Thyroid gland (tissue), 4 donors: Measurements from ENCODE around the gene ACADVL. TPM values are rescaled to one million over a fixed set of nuclear protein-coding genes. Genes with fewer than 3 reads are reported as not detected.
A peak's percentile ranks its signal among the peaks of the same experiment; 100 is the strongest.

ENCODE experiments used
- DNase-seq, 2 donors: peaks; one replicate each; pipeline ENCODE4 v3.0.0-alpha.2; 2019
- H3K27ac ChIP-seq, 3 donors: fragments of 200-600 bp; sonication (generic); 1 replicate in 2 of 3; 2 replicates in 1 of 3; pipeline ENCODE4 v1.5.1; 2016 to 2019; ENCODE audit warnings: mild to moderate bottlenecking in 1 of 3, moderate library complexity in 1 of 3
- H3K27me3 ChIP-seq: fragments of 200-600 bp; sonication (generic); one replicate; pipeline ENCODE4 v1.5.1; 2019
- H3K36me3 ChIP-seq, 2 donors: fragments of 200-600 bp; sonication (generic); one replicate each; pipeline ENCODE4 v1.5.1; 2016 to 2019
- H3K4me1 ChIP-seq, 2 donors: fragments of 200-600 bp; sonication (generic); one replicate each; pipeline ENCODE4 v1.5.1; 2017 to 2019
- H3K4me3 ChIP-seq, 3 donors: fragments of 200-600 bp; sonication (generic); replicated peaks in 1 of 3; 1 replicate in 2 of 3; 2 replicates in 1 of 3; pipeline ENCODE4 v1.5.1; 2016; ENCODE audit warnings: mild to moderate bottlenecking in 1 of 3
- H3K9me3 ChIP-seq: fragments of 200-600 bp; sonication (generic); one replicate; pipeline ENCODE4 v1.5.1; 2017
- CTCF ChIP-seq, 6 experiments: fragments of 200-600 bp in 3 of 6; fragments of 450-650 bp in 3 of 6; sonication (generic) in 3 of 6; IDR thresholded peaks; one replicate each; pipeline ENCODE4 v1.5.1; 2016 to 2019; ENCODE audit warnings: antibody characterized with exemption in 6 of 6, mild to moderate bottlenecking in 2 of 6, inconsistent platforms in 1 of 6, moderate library complexity in 1 of 6
- POLR2A ChIP-seq, 2 donors: fragments of 450-650 bp; IDR thresholded peaks; one replicate each; pipeline ENCODE4 v1.6.1; 2017; ENCODE audit warnings: antibody characterized with exemption in 2 of 2, mild to moderate bottlenecking in 2 of 2, moderate library complexity in 1 of 2
- WGBS, 2 donors: methylation state at CpG; one replicate each; pipeline ENCODE4 v1.1.5; 2017; 5-methylcytosine and 5-hydroxymethylcytosine counted together
- intact Hi-C: fragments of 100-400 bp; cut with DNase I; formaldehyde crosslinking; loops from one replicate; pipeline ENCODE4 v1.15.1; 2023
- total RNA-seq, 4 donors: library from RNA; depleted of rRNA; stranded (reverse); fragments of >200 nt; gene quantifications; one replicate each; pipeline ENCODE4 v1.2.3, GENCODE V29; 2016

ACADVL gene
- total RNA-seq, 4 donors from 2014 or later: 581 to 1,743 (median 795) TPM

DNA sequence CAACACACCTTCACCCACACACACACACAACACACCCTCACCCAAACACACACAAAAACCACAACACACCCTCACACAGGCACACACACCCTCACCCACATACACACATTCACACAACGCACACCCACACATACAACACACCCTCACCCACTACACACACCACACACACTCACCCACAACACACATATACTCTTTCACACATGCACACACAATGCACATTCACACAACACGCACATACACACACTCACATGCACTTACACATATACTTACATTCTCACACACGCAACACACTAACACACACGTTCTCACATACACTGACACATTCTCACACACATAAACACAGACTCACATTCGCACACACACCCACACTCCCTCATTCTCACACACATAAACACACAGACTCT is 44.4 kb upstream of the ACADVL start:
- Histone ChIP-seq H3K4me1 (peaks cover 23 to 34% of the 10 kb centered on the region in 2 donors), H3K27me3 (no peaks in the 10 kb centered on the region), H3K27ac (no peak overlapping the region), H3K9me3 (no peaks in the 10 kb centered on the region), H3K36me3 (no peaks in the 10 kb centered on the region), H3K4me3 (no peak overlapping the region)
- DNase-seq: no peak
- TF ChIP-seq POLR2A (IDR thresholded peaks at IDR 0.05) (no peak), CTCF (IDR thresholded peaks at IDR 0.05) (no peak)
- intact Hi-C loops: loop anchor here (5.0 kb wide), 1 partner anchor 123 kb away; no protein-coding TSS in a partner anchor
- 91 to 92% methylated on average over 5 of the region's 5 CpGs for WGBS, 2 donors

GRCh38 chr17:7176107-7176840 is 43.5 kb upstream of the ACADVL start:
- 90 to 93% methylated on average over 1 of the region's 1 CpG for WGBS, 2 donors
- DNase-seq: no peak
- no peaks in the 10 kb centered on the region for H3K9me3 ChIP-seq
- H3K36me3 ChIP-seq: no peaks in the 10 kb centered on the region
- peak overlapping the region in 1 of 3 donors; percentile 29 for H3K4me3 ChIP-seq
- no peaks in the 10 kb centered on the region for H3K27me3 ChIP-seq
- intact Hi-C loops: loop anchor here (5.0 kb wide), 1 partner anchor 124 kb away; no protein-coding TSS in a partner anchor
- H3K4me1 ChIP-seq: peaks cover 23 to 34% of the 10 kb centered on the region in 2 donors
- no peak for TF ChIP-seq POLR2A (IDR thresholded peaks at IDR 0.05)
- peak overlapping the region in 1 of 3 donors; percentile 45 for H3K27ac ChIP-seq

DNA sequence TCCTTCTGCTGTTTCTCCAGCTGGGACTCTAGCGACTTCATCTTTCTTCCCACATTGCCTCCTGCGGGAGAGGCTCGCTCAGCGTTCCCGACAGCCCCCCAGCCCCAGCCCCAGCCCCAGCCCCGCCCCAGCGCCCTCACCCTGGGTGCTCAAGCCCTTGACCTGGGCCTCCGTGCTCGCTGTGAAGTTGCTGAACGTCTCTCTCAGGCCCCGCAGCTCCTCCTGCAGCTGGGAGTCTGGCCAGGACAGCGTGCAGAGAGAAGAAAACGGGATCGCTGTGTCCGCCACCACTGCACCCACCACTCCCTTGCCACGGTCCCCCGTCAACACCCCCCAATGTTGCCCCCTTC is 42.9 kb upstream of the ACADVL start:
- 8 to 10% methylated on average over 16 to 17 of the region's 17 CpGs for WGBS, 2 donors
- peaks cover 23 to 34% of the 10 kb centered on the region in 2 donors for H3K4me1 ChIP-seq
- peak overlapping the region in 2 of 3 donors; percentile 21 to 45 for H3K27ac ChIP-seq
- H3K27me3 ChIP-seq: no peaks in the 10 kb centered on the region
- H3K9me3 ChIP-seq: no peaks in the 10 kb centered on the region
- intact Hi-C loops: loop anchor here (5.0 kb wide), 1 partner anchor 125 kb away; no protein-coding TSS in a partner anchor
- no peaks in the 10 kb centered on the region for H3K36me3 ChIP-seq
- peak; percentile 43 for DNase-seq
- H3K4me3 ChIP-seq: peak overlapping the region in 2 of 3 donors; percentile 24 to 29
- TF ChIP-seq POLR2A (IDR thresholded peaks at IDR 0.05) (no peak), CTCF (IDR thresholded peaks at IDR 0.05) (no peak)

- TF ChIP-seq CTCF (IDR thresholded peaks at IDR 0.05): peak; percentile 75 to 97 (median 88)
- TF ChIP-seq POLR2A (IDR thresholded peaks at IDR 0.05): no peak
- Histone ChIP-seq H3K4me3 (peak overlapping the region in 2 of 3 donors; percentile 24 to 29), H3K36me3 (no peaks in the 10 kb centered on the region), H3K4me1 (peaks cover 19 to 30% of the 10 kb centered on the region in 2 donors), H3K9me3 (no peaks in the 10 kb centered on the region), H3K27me3 (no peaks in the 10 kb centered on the region), H3K27ac (peak overlapping the region in 2 of 3 donors; percentile 21 to 45)
- WGBS, 2 donors: 3% methylated on average over 28 to 31 of the region's 31 CpGs
- intact Hi-C loops: loop anchor here (5.0 kb wide), 1 partner anchor 125 kb away; no protein-coding TSS in a partner anchor
- DNase-seq: peak; percentile 75 to 77
These were observed 42.4 kb upstream of the ACADVL start for GRCh38 chr17:7177191-7177953.

- intact Hi-C loops: loop anchor here (5.0 kb wide), 1 partner anchor 126 kb away; no protein-coding TSS in a partner anchor
- 1 to 6% methylated on average over 13 to 18 of the region's 18 CpGs for WGBS, 2 donors
- Histone ChIP-seq H3K9me3 (no peaks in the 10 kb centered on the region), H3K27ac (no peak overlapping the region), H3K4me1 (peaks cover 17 to 26% of the 10 kb centered on the region in 2 donors), H3K36me3 (no peaks in the 10 kb centered on the region), H3K4me3 (peak overlapping the region in 2 of 3 donors; percentile 11 to 29), H3K27me3 (no peaks in the 10 kb centered on the region)
- peak; percentile 17 to 28 for DNase-seq
- TF ChIP-seq CTCF (IDR thresholded peaks at IDR 0.05) (no peak), POLR2A (IDR thresholded peaks at IDR 0.05) (no peak)
These were observed 41.7 kb upstream of the ACADVL start for GRCh38 chr17:7177954-7178477.
